ENCODE results near the gene FGFR2. TPM values are rescaled to one million over a fixed set of nuclear protein-coding genes. Genes with fewer than 3 reads are reported as not detected.
"Not testable (repeated sequence)": the region's sequence is repeated elsewhere in the genome, so short reads cannot be mapped to it uniquely, and the experiment has no call there.

Gene FGFR2
- total RNA-seq, 2 experiments from 2014 or later = not detected

DNA sequence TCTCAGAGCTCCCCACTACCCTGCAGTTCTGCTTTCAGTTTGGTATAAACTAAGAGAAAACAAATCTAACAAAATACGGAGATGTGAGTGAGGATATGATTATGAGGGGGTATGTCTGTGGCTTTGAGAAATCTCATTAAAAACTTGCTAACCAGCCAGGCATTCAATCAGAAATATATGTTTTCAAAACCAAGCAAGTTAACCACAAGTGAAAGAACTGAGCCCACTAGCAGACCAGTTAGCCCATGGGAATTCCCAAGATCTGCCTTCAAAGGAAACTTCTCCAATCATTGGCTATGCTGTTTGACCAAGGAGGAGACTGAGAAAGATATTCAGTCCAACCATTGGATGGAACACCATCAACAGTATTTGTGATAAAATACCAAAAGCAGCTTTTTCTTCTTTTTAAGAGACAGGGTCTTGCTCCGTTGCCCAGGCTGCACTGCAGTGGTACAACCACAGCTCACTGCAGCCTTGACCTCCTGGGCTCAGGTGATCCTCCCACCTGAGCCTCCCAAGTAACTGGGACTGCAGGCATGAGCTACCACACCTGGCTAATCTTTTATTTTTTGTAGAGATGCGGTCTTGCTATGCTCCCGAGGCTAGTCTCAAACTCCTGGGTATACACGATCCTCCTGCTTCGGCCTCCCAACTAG lies 41.2 kb downstream of the FGFR2 start:
- H3K9me2 ChIP-seq (ENCODE audit: insufficient read depth, low read length) = no peaks in the 10 kb centered on the region

DNA sequence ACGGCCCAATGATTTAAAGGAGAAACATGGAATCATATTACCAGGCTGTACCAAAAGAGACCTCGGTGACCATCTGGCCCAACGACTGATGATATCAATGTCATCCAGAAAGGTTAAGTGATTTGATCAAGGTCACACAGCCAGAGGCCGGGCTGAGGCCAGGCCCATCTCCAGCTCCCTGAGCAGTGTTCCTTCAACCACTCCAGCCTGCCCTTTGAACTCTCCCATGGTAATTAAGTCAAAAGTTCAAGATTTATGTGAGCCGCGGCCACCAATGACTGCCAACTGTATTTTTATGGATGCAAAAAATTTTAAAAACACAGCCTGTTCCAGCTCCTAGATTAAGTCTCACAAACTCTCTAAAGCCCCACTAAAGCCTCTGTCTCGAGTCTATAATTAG lies 41.8 kb downstream of the FGFR2 start:
- Histone ChIP-seq H3K4me2 (ENCODE audit: low read length) (no peak overlapping the region), H3K9me3 (ENCODE audit: low read length) (no peaks in the 10 kb centered on the region), H3K79me2 (ENCODE audit: insufficient read depth, low read depth, low read length) (no peaks in the 10 kb centered on the region), H3K36me3 (ENCODE audit: insufficient read depth, low read length) (no peaks in the 10 kb centered on the region), H3K4me1 (ENCODE audit: insufficient read depth, low read length, poor library complexity, severe bottlenecking) (no peaks in the 10 kb centered on the region), H3K4me3 (ENCODE audit: low read depth, low read length, poor library complexity, severe bottlenecking) (no peak overlapping the region), H3K9me2 (ENCODE audit: insufficient read depth, low read length) (no peaks in the 10 kb centered on the region), H4K20me1 (ENCODE audit: insufficient read depth, low read length) (no peaks in the 10 kb centered on the region), H3K27ac (ENCODE audit: low read depth, low read length, poor library complexity, severe bottlenecking) (no peak overlapping the region), H2AFZ (ENCODE audit: low read length) (no peak overlapping the region)
- DNase-seq (ENCODE audit: low spot score) = no peak
- ChIA-PET CTCF (ENCODE audit: unreplicated experiment) (no interaction called here), POLR2A (interaction anchor here (0.7 kb wide), 1 partner anchor 86 kb away, joined by 3 read pairs; no protein-coding TSS in a partner anchor)
- no TSS peak for BruUV-seq (replicated peaks)
- intact Hi-C loops (cut with micrococcal nuclease; ENCODE audit: unreplicated experiment) = no loop called here
- TF ChIP-seq CTCF (conservative IDR thresholded peaks at IDR 0.05; ENCODE audit: low read length) = no peak

More for the DNA sequence above, 41.2 kb downstream of the FGFR2 start:
- DNase-seq (ENCODE audit: low spot score) = no peak
- H3K4me3 ChIP-seq (ENCODE audit: low read depth, low read length, poor library complexity, severe bottlenecking) = no peak overlapping the region
- no peak overlapping the region for H2AFZ ChIP-seq (ENCODE audit: low read length)
- no peak overlapping the region for H3K27ac ChIP-seq (ENCODE audit: low read depth, low read length, poor library complexity, severe bottlenecking)
- no peaks in the 10 kb centered on the region for H3K9me3 ChIP-seq (ENCODE audit: low read length)
- no peaks in the 10 kb centered on the region for H3K36me3 ChIP-seq (ENCODE audit: insufficient read depth, low read length)
- H4K20me1 ChIP-seq (ENCODE audit: insufficient read depth, low read length) = no peaks in the 10 kb centered on the region
- H3K79me2 ChIP-seq (ENCODE audit: insufficient read depth, low read depth, low read length) = no peaks in the 10 kb centered on the region
- ChIA-PET CTCF (ENCODE audit: unreplicated experiment) (no interaction called here), POLR2A (interaction anchor here (0.7 kb wide), 1 partner anchor 86 kb away, joined by 3 read pairs; no protein-coding TSS in a partner anchor)
- TF ChIP-seq EZH2phosphoT487 (IDR thresholded peaks at IDR 0.05; ENCODE audit: borderline replicate concordance, low read depth, low read length) (no peak), CTCF (conservative IDR thresholded peaks at IDR 0.05; ENCODE audit: low read length) (no peak)
- no TSS peak for BruUV-seq (replicated peaks)
- intact Hi-C loops (cut with micrococcal nuclease; ENCODE audit: unreplicated experiment) = no loop called here
- H3K4me1 ChIP-seq (ENCODE audit: insufficient read depth, low read length, poor library complexity, severe bottlenecking) = no peaks in the 10 kb centered on the region
- no peak overlapping the region for H3K4me2 ChIP-seq (ENCODE audit: low read length)

DNA sequence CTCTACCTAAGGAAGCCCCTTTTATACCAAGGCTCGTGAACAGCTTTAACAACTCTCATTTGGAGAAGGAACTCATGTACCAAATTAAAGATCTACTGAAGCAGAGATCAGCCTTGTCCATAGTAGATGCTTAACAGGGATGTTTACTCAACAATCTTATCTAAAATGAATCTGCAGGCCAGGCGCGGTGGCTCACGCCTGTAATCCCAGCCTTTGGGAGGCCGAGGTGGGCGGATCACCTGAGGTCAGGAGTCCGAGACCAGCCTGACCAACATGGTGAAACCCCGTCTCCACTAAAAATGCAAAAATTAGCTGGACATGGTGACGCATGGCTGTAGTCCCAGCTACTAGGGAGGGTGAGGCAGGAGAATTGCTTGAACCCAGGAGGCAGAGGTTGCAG lies 43.3 kb downstream of the FGFR2 start:
- H2AFZ ChIP-seq (ENCODE audit: low read length); H3K4me3 ChIP-seq (ENCODE audit: low read depth, low read length, poor library complexity, severe bottlenecking); DNase-seq (ENCODE audit: low spot score); H3K36me3 ChIP-seq (ENCODE audit: insufficient read depth, low read length); H3K27ac ChIP-seq (ENCODE audit: low read depth, low read length, poor library complexity, severe bottlenecking); H3K79me2 ChIP-seq (ENCODE audit: insufficient read depth, low read depth, low read length); H4K20me1 ChIP-seq (ENCODE audit: insufficient read depth, low read length); H3K4me1 ChIP-seq (ENCODE audit: insufficient read depth, low read length, poor library complexity, severe bottlenecking); H3K9me2 ChIP-seq (ENCODE audit: insufficient read depth, low read length); H3K4me2 ChIP-seq (ENCODE audit: low read length); BruUV-seq (replicated peaks); H3K9me3 ChIP-seq (ENCODE audit: low read length); intact Hi-C loops (cut with micrococcal nuclease; ENCODE audit: unreplicated experiment); CTCF ChIA-PET (ENCODE audit: unreplicated experiment): not testable (repeated sequence)
- POLR2A ChIA-PET = interaction anchor here (0.7 kb wide), 1 partner anchor 750 kb away, joined by 4 read pairs; no protein-coding TSS in a partner anchor

All from OCI-LY7 (cell line).